Stromal cell of bone marrow (primary cell): Measurements from ENCODE around the gene ATP11B.
A peak's percentile ranks its signal among the peaks of the same experiment; 100 is the strongest.

Source experiments
- DNase-seq: peaks from one replicate; pipeline ENCODE4 v3.0.0-alpha.2; 2012; ENCODE audit warnings: low read depth

ATP11B gene

DNA sequence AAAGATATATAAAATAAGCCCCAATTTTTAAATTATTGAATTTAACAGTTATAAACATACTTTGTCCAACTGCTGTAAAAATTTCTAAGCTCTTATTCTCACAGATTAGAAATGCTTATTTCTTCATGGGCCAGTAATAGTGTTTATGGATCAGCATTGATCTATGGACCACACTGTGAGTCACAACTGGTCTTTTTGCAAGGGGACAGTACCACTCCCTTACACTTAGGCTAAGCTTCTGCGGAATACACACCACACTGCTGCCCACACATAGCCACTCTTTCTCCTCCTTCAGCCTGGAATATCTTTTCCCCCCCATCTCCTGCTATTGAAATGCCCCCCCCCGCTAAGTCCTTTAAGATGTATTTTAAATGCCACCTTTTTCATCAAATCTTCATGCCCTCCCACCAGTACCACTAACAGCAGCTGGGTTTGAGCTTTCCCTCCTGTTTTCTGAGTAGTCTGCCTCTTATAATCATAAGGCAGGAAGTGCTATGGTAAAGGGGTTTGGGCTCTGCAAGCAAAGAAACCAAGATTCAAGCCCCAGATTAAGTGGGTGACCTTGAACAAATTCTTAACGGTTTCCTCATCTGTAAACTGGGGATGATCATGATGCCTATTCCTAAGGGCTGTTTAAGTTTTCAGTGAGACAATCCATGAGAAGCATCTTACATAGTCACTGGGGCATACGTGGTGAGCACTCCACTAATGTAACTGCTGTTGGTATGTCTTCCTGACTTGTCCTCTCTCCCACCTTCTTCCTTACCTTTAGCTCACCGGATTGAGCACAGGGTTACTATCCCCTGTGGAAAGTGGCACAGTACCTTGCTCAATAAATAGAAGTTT is 117.9 kb downstream of the ATP11B start:
- no peak for DNase-seq

DNA sequence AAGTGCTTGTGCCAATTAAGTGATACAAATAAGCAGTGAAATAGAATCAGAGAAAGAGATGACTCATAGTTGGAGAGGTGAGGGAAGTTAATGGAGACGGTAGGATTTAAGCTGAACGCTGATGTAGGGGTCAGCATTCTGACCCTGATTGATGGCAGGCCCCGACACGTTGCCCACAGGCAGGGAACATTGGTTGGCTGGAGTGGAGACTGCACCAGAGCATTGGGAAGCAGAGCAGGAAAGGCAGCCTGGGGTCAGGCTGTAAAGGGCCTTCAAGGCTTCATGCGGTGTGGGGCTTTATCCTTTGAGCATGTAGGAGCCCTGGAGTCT is 118.4 kb downstream of the ATP11B start:
- no peak for DNase-seq

- DNase-seq = no peak
These were observed 119.2 kb downstream of the ATP11B start for GRCh38 chr3:182912474-182912873.

- no peak for DNase-seq
These were observed 120.6 kb downstream of the ATP11B start for GRCh38 chr3:182913889-182914288.

GRCh38 chr3:182914341-182914740 is 121.0 kb downstream of the ATP11B start:
- no peak for DNase-seq

DNA sequence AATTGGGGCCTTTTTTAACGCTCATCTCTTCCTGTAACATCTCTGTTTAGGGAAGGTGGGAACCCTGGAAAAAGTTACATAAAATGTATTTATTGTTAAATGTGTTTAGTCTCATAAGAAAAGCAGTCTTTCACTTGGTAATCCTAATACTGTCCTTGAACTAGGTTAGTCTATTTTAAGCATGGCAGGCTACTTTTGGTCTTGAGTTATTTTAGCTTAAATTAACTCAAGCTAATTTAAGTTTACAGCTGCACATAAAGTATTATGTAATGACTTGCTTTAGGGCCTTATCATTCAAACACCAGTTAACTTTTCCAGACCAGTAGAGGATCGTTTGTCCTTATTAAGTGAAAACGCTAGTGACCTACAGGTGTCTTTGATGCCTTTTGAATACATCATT is 123.8 kb downstream of the ATP11B start:
- no peak for DNase-seq

DNA sequence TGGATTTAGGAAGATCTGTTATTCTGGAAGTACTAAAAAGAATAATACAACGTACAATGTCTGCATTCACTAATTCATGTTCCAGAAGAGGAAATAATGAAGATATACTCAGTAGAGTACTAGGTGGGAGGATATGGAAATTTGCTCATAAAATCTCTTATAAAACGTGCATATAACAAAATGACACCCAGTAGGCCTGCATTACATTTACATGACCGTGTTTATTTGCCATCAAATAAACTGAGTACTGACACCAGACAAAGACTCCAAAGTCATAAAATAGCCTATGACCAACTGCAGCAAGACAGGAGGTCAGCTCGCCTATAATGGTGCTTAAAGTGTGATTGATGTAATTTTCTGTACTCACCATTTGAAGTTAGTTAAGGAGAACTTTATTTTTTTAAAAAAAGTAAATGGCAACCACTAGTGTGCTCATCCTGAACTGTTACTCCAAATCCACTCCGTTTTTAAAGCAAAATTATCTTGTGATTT is 126.6 kb downstream of the ATP11B start:
- no peak for DNase-seq

GRCh38 chr3:182920515-182921084 is 127.3 kb downstream of the ATP11B start:
- no peak for DNase-seq

DNA sequence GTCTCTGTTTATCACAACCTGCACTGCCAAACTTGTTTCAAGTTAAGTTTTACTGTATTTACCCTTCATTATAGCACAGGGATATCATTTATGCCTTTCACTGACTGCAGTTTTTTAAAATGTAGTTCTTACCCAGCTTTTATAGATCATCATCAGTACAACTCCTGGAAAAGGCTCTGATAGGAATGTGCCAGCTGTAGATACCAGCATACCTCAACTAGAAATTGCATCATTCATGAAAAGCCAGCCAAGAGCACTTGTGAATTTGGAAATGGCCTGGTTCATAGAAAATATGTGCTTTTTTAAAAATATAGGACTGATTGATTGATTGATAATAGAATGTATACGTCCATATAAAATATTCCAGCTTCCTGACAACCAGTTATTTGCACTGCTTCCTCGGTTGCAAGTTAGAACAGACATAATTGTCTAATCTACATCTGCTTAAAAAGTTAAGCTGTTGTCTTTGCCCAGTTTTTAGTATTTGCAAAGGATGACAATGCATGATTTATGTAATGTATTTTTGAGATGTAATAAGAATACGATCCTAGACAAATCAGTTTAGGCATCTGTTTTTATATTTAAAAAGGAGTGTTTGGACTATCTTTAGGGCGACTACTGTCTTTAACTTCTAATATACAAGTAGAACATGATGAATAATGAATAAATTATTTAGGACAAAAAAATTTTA is 128.5 kb downstream of the ATP11B start:
- no peak for DNase-seq

- peak; percentile 12 for DNase-seq
These were observed 132.1 kb downstream of the ATP11B start for GRCh38 chr3:182925330-182925943.

- no peak for DNase-seq
These were observed 132.6 kb downstream of the ATP11B start for GRCh38 chr3:182925944-182926337.

- no peak for DNase-seq
These were observed 142.5 kb downstream of the ATP11B start for GRCh38 chr3:182935803-182936202.

GRCh38 chr3:182936239-182936917 is 143.1 kb downstream of the ATP11B start:
- DNase-seq = no peak

DNA sequence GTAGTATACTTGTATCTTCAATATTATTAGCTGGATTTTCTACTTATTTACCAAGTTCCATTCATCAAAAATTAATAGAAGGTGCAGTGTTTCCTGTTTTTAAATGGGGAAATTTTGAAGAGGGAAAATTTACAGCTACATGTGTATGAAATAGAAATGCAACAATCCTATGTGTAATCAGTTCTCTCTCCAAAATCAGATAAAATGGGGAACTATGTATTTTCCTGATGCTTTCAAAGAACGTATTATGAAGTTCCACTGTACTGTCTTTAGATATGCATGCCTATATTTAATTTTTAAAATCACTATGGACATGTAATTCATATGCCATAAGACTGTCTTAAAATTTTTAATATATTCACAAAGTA is 143.6 kb downstream of the ATP11B start:
- DNase-seq = no peak

DNA sequence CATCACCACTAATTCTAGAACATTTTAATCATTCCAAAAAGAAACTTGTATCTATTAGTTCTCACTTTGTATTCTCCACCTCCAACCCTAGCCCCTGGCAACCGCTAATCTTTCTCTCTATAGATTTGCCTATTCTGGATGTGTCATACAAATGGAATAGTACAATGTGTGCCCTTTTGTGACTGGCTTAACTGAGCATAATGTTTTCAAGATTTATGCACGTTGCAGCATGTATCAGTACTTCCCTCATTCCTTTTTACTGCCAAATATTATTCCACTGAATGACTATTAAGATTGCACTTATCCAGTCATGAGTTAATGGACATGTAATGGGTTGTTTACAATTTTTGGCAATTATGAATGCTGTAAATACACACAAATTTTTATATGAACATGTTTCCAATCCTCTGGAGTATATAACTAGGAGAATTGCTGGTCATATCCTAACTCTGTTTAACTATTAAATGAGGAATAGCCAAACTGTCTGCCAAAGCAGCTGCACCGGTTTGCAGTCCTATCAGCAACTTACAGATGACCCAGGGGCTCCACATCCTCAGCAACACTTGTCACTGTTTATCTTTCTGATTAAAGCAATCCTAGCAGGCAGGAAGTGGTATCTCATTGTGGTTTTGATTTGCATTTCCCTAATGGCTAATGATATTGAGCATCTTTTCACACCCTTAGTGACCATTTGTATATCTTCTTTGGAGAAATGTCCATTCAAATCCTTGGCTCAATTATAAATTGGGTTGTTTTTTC is 144.2 kb downstream of the ATP11B start:
- DNase-seq = no peak

GRCh38 chr3:182940266-182940808 is 147.0 kb downstream of the ATP11B start:
- DNase-seq = no peak

GRCh38 chr3:182941719-182942118 is 148.4 kb downstream of the ATP11B start:
- DNase-seq = no peak

DNA sequence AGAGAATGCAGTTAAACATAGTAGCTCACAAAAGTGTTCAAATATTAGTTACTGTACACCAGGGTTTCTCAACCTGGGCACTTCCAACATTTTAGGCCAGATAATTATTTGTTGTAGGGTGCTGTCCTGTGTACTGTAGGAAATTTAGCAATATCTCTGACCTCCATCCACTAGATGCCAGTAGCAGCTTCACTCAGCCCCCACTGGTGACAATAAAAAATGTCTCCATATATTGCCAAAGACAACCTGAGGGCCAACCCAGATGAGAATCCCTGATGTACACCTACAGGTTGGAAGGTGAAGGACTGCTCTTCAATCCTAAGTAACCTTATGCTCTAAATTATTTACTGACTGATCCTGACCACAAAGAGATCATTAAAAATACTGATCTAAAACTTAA is 154.6 kb downstream of the ATP11B start:
- DNase-seq = no peak

GRCh38 chr3:182948305-182948704 is 155.0 kb downstream of the ATP11B start:
- DNase-seq = no peak

GRCh38 chr3:182949688-182950087 is 156.4 kb downstream of the ATP11B start:
- DNase-seq = no peak

GRCh38 chr3:182954553-182955235 is 161.4 kb downstream of the ATP11B start:
- DNase-seq = no peak
